ENCODE results near the gene FYB1. TPM values are rescaled to one million over a fixed set of nuclear protein-coding genes. Genes with fewer than 3 reads are reported as not detected.
"Not testable (repeated sequence)": the region's sequence is repeated elsewhere in the genome, so short reads cannot be mapped to it uniquely, and the experiment has no call there.

FYB1 gene
- total RNA-seq, 1 donor from 2014 or later = not detected

- Mint-ChIP-seq H3K27ac (ENCODE audit: unreplicated experiment) (no peak overlapping the region), H3K27me3 (ENCODE audit: low read depth) (peaks cover 17% of the 10 kb centered on the region), H3K4me1 (ENCODE audit: low read depth) (no peaks in the 10 kb centered on the region), H3K36me3 (ENCODE audit: low read depth) (no peaks in the 10 kb centered on the region), H3K9me3 (ENCODE audit: low read depth) (peaks cover 13% of the 10 kb centered on the region), H3K4me3 (ENCODE audit: unreplicated experiment) (no peak overlapping the region)
- TF ChIP-seq CTCF (IDR thresholded peaks at IDR 0.05) = no peak
- DNase-seq (ENCODE audit: low spot score) = no peak
These were observed 17.4 kb upstream of the FYB1 start for GRCh38 chr5:39236718-39237117.

GRCh38 chr5:39235648-39236047 is 16.3 kb upstream of the FYB1 start:
- Mint-ChIP-seq H3K36me3 (ENCODE audit: low read depth) (no peaks in the 10 kb centered on the region), H3K27ac (ENCODE audit: unreplicated experiment) (no peak overlapping the region), H3K27me3 (ENCODE audit: low read depth) (peaks cover 17% of the 10 kb centered on the region), H3K4me3 (ENCODE audit: unreplicated experiment) (no peak overlapping the region), H3K4me1 (ENCODE audit: low read depth) (no peaks in the 10 kb centered on the region), H3K9me3 (ENCODE audit: low read depth) (peaks cover 9% of the 10 kb centered on the region)
- no peak for DNase-seq (ENCODE audit: low spot score)
- no peak for TF ChIP-seq CTCF (IDR thresholded peaks at IDR 0.05)

- not testable (repeated sequence) for H3K4me3 Mint-ChIP-seq (ENCODE audit: unreplicated experiment)
These were observed 15.1 kb upstream of the FYB1 start for GRCh38 chr5:39234494-39234893.

GRCh38 chr5:39233783-39234182 is 14.4 kb upstream of the FYB1 start:
- no peaks in the 10 kb centered on the region for H3K9me3 Mint-ChIP-seq (ENCODE audit: low read depth)
- no peak for TF ChIP-seq CTCF (IDR thresholded peaks at IDR 0.05)
- H3K4me1 Mint-ChIP-seq (ENCODE audit: low read depth) = no peaks in the 10 kb centered on the region
- peaks cover 17% of the 10 kb centered on the region for H3K27me3 Mint-ChIP-seq (ENCODE audit: low read depth)
- no peaks in the 10 kb centered on the region for H3K36me3 Mint-ChIP-seq (ENCODE audit: low read depth)
- no peak for DNase-seq (ENCODE audit: low spot score)
- no peak overlapping the region for H3K4me3 Mint-ChIP-seq (ENCODE audit: unreplicated experiment)
- no peak overlapping the region for H3K27ac Mint-ChIP-seq (ENCODE audit: unreplicated experiment)

More at GRCh38 chr5:39234494-39234893, 15.1 kb upstream of the FYB1 start:
- DNase-seq (ENCODE audit: low spot score); H3K4me1 Mint-ChIP-seq (ENCODE audit: low read depth); H3K27ac Mint-ChIP-seq (ENCODE audit: unreplicated experiment); H3K9me3 Mint-ChIP-seq (ENCODE audit: low read depth); H3K36me3 Mint-ChIP-seq (ENCODE audit: low read depth): not testable (repeated sequence)
- peaks cover 17% of the 10 kb centered on the region for H3K27me3 Mint-ChIP-seq (ENCODE audit: low read depth)

GRCh38 chr5:39231705-39232525 is 12.6 kb upstream of the FYB1 start:
- peaks cover 8% of the 10 kb centered on the region for H3K27me3 Mint-ChIP-seq (ENCODE audit: low read depth)
- no peaks in the 10 kb centered on the region for H3K9me3 Mint-ChIP-seq (ENCODE audit: low read depth)
- H3K36me3 Mint-ChIP-seq (ENCODE audit: low read depth) = no peaks in the 10 kb centered on the region
- no peak for TF ChIP-seq CTCF (IDR thresholded peaks at IDR 0.05)
- H3K4me1 Mint-ChIP-seq (ENCODE audit: low read depth) = no peaks in the 10 kb centered on the region
- H3K4me3 Mint-ChIP-seq (ENCODE audit: unreplicated experiment) = no peak overlapping the region
- DNase-seq (ENCODE audit: low spot score) = no peak
- H3K27ac Mint-ChIP-seq (ENCODE audit: unreplicated experiment) = no peak overlapping the region

GRCh38 chr5:39228596-39228995 is 9.2 kb upstream of the FYB1 start:
- TF ChIP-seq CTCF (IDR thresholded peaks at IDR 0.05) = no peak
- Mint-ChIP-seq H3K4me1 (ENCODE audit: low read depth) (no peaks in the 10 kb centered on the region), H3K9me3 (ENCODE audit: low read depth) (no peaks in the 10 kb centered on the region), H3K27me3 (ENCODE audit: low read depth) (no peaks in the 10 kb centered on the region), H3K27ac (ENCODE audit: unreplicated experiment) (no peak overlapping the region), H3K4me3 (ENCODE audit: unreplicated experiment) (no peak overlapping the region), H3K36me3 (ENCODE audit: low read depth) (no peaks in the 10 kb centered on the region)
- DNase-seq (ENCODE audit: low spot score) = no peak

All from chondrocyte (in vitro differentiated cells).